ENCODE data around the gene MRPL18.

DNA sequence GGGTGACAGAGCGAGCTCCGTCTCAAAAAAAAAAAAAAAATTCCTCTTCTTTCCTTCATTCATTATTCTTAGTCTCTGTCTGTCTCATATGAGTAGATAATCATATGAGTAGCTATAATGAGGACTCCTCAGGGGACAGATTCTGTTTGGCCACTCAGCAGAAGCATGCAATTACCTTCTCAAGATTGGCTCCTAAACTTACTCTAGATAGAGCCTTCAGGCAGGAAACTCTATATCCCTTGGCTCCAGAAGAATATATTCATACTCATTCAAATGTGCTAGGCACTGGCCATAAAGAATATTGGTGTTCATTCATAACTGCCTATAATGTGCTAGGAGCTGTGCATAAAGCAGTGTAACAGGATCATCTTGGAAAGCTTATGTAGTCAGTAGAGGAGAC lies 30.6 kb upstream of the MRPL18 start:
- TF ChIP-seq ZFP3 (CRISPR knock-in tag; IDR thresholded peaks at IDR 0.05) (no peak), ZFP30 (CRISPR knock-in tag; IDR thresholded peaks at IDR 0.05) (no peak), PPARA (CRISPR knock-in tag; IDR thresholded peaks at IDR 0.05; ENCODE audit: borderline replicate concordance) (no peak), ZNF8 (CRISPR knock-in tag; IDR thresholded peaks at IDR 0.05) (no peak), ARNTL (CRISPR knock-in tag; IDR thresholded peaks at IDR 0.05; ENCODE audit: borderline replicate concordance, low read depth) (no peak), ZC3H10 (CRISPR knock-in tag; IDR thresholded peaks at IDR 0.05) (no peak), TOX (CRISPR knock-in tag; IDR thresholded peaks at IDR 0.05; ENCODE audit: borderline replicate concordance) (no peak), ZNF565 (CRISPR knock-in tag; conservative IDR thresholded peaks at IDR 0.05; ENCODE audit: low read depth) (no peak), ESRRG (CRISPR knock-in tag; IDR thresholded peaks at IDR 0.05) (no peak)
- TF ChIP-seq, protein P1, sequence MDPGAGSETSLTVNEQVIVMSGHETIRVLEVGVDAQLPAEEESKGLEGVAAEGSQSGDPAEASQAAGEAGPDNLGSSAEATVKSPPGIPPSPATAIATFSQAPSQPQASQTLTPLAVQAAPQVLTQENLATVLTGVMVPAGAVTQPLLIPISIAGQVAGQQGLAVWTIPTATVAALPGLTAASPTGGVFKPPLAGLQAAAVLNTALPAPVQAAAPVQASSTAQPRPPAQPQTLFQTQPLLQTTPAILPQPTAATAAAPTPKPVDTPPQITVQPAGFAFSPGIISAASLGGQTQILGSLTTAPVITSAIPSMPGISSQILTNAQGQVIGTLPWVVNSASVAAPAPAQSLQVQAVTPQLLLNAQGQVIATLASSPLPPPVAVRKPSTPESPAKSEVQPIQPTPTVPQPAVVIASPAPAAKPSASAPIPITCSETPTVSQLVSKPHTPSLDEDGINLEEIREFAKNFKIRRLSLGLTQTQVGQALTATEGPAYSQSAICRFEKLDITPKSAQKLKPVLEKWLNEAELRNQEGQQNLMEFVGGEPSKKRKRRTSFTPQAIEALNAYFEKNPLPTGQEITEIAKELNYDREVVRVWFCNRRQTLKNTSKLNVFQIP (CRISPR knock-in tag; IDR thresholded peaks at IDR 0.05; ENCODE audit: borderline replicate concordance, low read depth) = no peak
- TF ChIP-seq, protein P2, sequence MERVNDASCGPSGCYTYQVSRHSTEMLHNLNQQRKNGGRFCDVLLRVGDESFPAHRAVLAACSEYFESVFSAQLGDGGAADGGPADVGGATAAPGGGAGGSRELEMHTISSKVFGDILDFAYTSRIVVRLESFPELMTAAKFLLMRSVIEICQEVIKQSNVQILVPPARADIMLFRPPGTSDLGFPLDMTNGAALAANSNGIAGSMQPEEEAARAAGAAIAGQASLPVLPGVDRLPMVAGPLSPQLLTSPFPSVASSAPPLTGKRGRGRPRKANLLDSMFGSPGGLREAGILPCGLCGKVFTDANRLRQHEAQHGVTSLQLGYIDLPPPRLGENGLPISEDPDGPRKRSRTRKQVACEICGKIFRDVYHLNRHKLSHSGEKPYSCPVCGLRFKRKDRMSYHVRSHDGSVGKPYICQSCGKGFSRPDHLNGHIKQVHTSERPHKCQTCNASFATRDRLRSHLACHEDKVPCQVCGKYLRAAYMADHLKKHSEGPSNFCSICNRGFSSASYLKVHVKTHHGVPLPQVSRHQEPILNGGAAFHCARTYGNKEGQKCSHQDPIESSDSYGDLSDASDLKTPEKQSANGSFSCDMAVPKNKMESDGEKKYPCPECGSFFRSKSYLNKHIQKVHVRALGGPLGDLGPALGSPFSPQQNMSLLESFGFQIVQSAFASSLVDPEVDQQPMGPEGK (CRISPR knock-in tag; IDR thresholded peaks at IDR 0.05; ENCODE audit: borderline replicate concordance) = no peak

All from SK-N-SH treated with all-trans-retinoic acid at 6 μM for 48 hours (cell line).